HCT116 (cell line): ENCODE results near the gene RANBP9.

Experiments
- JUND ChIP-seq: IDR thresholded peaks from 2 replicates; pipeline ENCODE4 v1.6.1; 2012
- SP1 ChIP-seq: IDR thresholded peaks from 2 replicates; pipeline ENCODE4 v1.6.1; 2012; ENCODE audit warnings: low read depth
- TF ChIP-seq, protein P1 (sequence below): IDR thresholded peaks from 2 replicates; pipeline ENCODE4 v1.6.1; 2012; ENCODE audit warnings: low read depth
- TF ChIP-seq, protein P2 (sequence below), 3 experiments: fragments of 200-600 bp in 1 of 3; sonication (generic) in 1 of 3; IDR thresholded peaks in 2 of 3; conservative IDR thresholded peaks in 1 of 3; 2 replicates each; pipeline ENCODE4 v1.5.1; 2012 to 2017; ENCODE audit warnings: low read depth in 2 of 3, low read length in 2 of 3, antibody characterized with exemption in 1 of 3, borderline replicate concordance in 1 of 3, control low read depth in 1 of 3, mild to moderate bottlenecking in 1 of 3, mixed read lengths in 1 of 3, mixed run types in 1 of 3, moderate library complexity in 1 of 3; ENCODE audit not compliant: insufficient read depth in 1 of 3
- TF ChIP-seq, protein P3 (sequence below): IDR thresholded peaks from 2 replicates; pipeline ENCODE4 v1.6.1; 2011; ENCODE audit warnings: mild to moderate bottlenecking, low read length, moderate library complexity; ENCODE audit not compliant: insufficient replicate concordance; ENCODE audit errors: extremely low read depth

DNA sequence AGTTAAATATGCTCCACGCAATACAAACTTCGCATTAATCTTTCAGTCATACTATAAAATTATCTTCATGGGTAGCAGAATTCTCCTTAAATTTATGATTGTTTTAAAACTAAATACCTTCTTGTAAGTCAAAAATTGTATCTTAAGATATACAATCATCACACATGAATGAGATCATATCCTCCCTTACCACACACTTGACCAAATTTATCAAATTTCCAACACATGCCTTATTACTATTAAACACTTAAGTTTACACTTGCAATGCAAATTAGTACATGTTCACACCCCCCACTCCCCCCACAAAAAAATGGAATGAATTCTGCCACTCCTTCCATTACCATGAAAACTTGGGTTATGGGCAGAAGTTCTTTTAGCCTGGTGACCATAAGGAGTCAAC is 13.8 kb downstream of the RANBP9 start:
- TF ChIP-seq JUND (no peak), SP1 (no peak)
- TF ChIP-seq, protein P1, sequence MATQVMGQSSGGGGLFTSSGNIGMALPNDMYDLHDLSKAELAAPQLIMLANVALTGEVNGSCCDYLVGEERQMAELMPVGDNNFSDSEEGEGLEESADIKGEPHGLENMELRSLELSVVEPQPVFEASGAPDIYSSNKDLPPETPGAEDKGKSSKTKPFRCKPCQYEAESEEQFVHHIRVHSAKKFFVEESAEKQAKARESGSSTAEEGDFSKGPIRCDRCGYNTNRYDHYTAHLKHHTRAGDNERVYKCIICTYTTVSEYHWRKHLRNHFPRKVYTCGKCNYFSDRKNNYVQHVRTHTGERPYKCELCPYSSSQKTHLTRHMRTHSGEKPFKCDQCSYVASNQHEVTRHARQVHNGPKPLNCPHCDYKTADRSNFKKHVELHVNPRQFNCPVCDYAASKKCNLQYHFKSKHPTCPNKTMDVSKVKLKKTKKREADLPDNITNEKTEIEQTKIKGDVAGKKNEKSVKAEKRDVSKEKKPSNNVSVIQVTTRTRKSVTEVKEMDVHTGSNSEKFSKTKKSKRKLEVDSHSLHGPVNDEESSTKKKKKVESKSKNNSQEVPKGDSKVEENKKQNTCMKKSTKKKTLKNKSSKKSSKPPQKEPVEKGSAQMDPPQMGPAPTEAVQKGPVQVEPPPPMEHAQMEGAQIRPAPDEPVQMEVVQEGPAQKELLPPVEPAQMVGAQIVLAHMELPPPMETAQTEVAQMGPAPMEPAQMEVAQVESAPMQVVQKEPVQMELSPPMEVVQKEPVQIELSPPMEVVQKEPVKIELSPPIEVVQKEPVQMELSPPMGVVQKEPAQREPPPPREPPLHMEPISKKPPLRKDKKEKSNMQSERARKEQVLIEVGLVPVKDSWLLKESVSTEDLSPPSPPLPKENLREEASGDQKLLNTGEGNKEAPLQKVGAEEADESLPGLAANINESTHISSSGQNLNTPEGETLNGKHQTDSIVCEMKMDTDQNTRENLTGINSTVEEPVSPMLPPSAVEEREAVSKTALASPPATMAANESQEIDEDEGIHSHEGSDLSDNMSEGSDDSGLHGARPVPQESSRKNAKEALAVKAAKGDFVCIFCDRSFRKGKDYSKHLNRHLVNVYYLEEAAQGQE: no peak
- TF ChIP-seq, protein P2, sequence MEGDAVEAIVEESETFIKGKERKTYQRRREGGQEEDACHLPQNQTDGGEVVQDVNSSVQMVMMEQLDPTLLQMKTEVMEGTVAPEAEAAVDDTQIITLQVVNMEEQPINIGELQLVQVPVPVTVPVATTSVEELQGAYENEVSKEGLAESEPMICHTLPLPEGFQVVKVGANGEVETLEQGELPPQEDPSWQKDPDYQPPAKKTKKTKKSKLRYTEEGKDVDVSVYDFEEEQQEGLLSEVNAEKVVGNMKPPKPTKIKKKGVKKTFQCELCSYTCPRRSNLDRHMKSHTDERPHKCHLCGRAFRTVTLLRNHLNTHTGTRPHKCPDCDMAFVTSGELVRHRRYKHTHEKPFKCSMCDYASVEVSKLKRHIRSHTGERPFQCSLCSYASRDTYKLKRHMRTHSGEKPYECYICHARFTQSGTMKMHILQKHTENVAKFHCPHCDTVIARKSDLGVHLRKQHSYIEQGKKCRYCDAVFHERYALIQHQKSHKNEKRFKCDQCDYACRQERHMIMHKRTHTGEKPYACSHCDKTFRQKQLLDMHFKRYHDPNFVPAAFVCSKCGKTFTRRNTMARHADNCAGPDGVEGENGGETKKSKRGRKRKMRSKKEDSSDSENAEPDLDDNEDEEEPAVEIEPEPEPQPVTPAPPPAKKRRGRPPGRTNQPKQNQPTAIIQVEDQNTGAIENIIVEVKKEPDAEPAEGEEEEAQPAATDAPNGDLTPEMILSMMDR (IDR thresholded peaks at IDR 0.05 in 2 of 3, conservative IDR thresholded peaks at IDR 0.05 in 1 of 3; ENCODE audit: borderline replicate concordance in 1 of 3, insufficient read depth in 1 of 3, low read depth in 2 of 3, low read length in 2 of 3): no peak
- TF ChIP-seq, protein P3, sequence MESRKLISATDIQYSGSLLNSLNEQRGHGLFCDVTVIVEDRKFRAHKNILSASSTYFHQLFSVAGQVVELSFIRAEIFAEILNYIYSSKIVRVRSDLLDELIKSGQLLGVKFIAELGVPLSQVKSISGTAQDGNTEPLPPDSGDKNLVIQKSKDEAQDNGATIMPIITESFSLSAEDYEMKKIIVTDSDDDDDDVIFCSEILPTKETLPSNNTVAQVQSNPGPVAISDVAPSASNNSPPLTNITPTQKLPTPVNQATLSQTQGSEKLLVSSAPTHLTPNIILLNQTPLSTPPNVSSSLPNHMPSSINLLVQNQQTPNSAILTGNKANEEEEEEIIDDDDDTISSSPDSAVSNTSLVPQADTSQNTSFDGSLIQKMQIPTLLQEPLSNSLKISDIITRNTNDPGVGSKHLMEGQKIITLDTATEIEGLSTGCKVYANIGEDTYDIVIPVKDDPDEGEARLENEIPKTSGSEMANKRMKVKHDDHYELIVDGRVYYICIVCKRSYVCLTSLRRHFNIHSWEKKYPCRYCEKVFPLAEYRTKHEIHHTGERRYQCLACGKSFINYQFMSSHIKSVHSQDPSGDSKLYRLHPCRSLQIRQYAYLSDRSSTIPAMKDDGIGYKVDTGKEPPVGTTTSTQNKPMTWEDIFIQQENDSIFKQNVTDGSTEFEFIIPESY: no peak
